GM18951 (cell line): ENCODE measurements around the gene ATG7.
"Not testable (repeated sequence)": the region's sequence is repeated elsewhere in the genome, so short reads cannot be mapped to it uniquely, and the experiment has no call there.

Experiments used
- POLR2A ChIP-seq: IDR thresholded peaks from 4 replicates; pipeline ENCODE4 v1.6.1; 2011; ENCODE audit warnings: mild to moderate bottlenecking; ENCODE audit not compliant: insufficient read length, insufficient read depth; ENCODE audit errors: extremely low read depth
- in situ Hi-C: fragments of 300-500 bp; cut with MboI; formaldehyde crosslinking; loops from one replicate; pipeline ENCODE4 v1.12.0; 2022; ENCODE audit warnings: low sequenced_read_pairs, mixed read lengths, inconsistent platforms; ENCODE audit not compliant: unreplicated experiment

The ATG7 gene

GRCh38 chr3:11563865-11564185 lies 291.6 kb downstream of the ATG7 start:
- TF ChIP-seq POLR2A: no peak
- in situ Hi-C loops: no loop called here

GRCh38 chr3:11564577-11565001 lies 292.4 kb downstream of the ATG7 start:
- in situ Hi-C loops: no loop called here
- TF ChIP-seq POLR2A: no peak

GRCh38 chr3:11565072-11565471 lies 292.9 kb downstream of the ATG7 start:
- no peak for TF ChIP-seq POLR2A
- in situ Hi-C loops: no loop called here

- in situ Hi-C loops: no loop called here
- no peak for TF ChIP-seq POLR2A
Observed at GRCh38 chr3:11565492-11565891, 293.3 kb downstream of the ATG7 start.

GRCh38 chr3:11565932-11566331 lies 293.7 kb downstream of the ATG7 start:
- TF ChIP-seq POLR2A: no peak
- in situ Hi-C loops: no loop called here

- in situ Hi-C loops: no loop called here
- no peak for TF ChIP-seq POLR2A
Observed at GRCh38 chr3:11566478-11566877, 294.3 kb downstream of the ATG7 start.

GRCh38 chr3:11566916-11567315 lies 294.7 kb downstream of the ATG7 start:
- TF ChIP-seq POLR2A: no peak
- in situ Hi-C loops: no loop called here

GRCh38 chr3:11567516-11568467 lies 295.6 kb downstream of the ATG7 start:
- in situ Hi-C loops: no loop called here
- TF ChIP-seq POLR2A: no peak

GRCh38 chr3:11568503-11569155 lies 296.4 kb downstream of the ATG7 start:
- in situ Hi-C loops: no loop called here
- no peak for TF ChIP-seq POLR2A

- TF ChIP-seq POLR2A: no peak
- in situ Hi-C loops: no loop called here
Observed at GRCh38 chr3:11569156-11569741, 297.1 kb downstream of the ATG7 start.

GRCh38 chr3:11570251-11570650 lies 298.1 kb downstream of the ATG7 start:
- TF ChIP-seq POLR2A: no peak
- in situ Hi-C loops: no loop called here

- in situ Hi-C loops: no loop called here
- TF ChIP-seq POLR2A: no peak
Observed at GRCh38 chr3:11570789-11571495, 298.7 kb downstream of the ATG7 start.

GRCh38 chr3:11572660-11573059 lies 300.5 kb downstream of the ATG7 start:
- in situ Hi-C loops: not testable (repeated sequence)
